Stimulated activated naive CD8-positive, alpha-beta T cell treated with anti-CD3 and anti-CD28 coated beads, Interleukin-15, Interleukin-2, amounts not matched to agents 100 ng/mL and 50 ng/mL, for 24 hours (primary cell): ENCODE data around the gene OR6C74.

ENCODE experiments used
- H3K27ac Mint-ChIP-seq: one replicate; pipeline ENCODE4 v1.8.0; 2021; ENCODE audit warnings: mild to moderate bottlenecking, mixed read lengths
- H3K27me3 Mint-ChIP-seq: one replicate; pipeline ENCODE4 v1.8.0; 2021; ENCODE audit warnings: mixed read lengths
- H3K36me3 Mint-ChIP-seq: one replicate; pipeline ENCODE4 v1.8.0; 2021; ENCODE audit warnings: low read depth, mixed read lengths
- H3K4me1 Mint-ChIP-seq: one replicate; pipeline ENCODE4 v1.8.0; 2021; ENCODE audit warnings: low read depth, mixed read lengths
- H3K4me3 Mint-ChIP-seq: one replicate; pipeline ENCODE4 v1.8.0; 2021; ENCODE audit warnings: mild to moderate bottlenecking, mixed read lengths
- H3K9me3 Mint-ChIP-seq: one replicate; pipeline ENCODE4 v1.8.0; 2021; ENCODE audit warnings: mixed read lengths

Gene OR6C74

GRCh38 chr12:55244309-55244708 is at the start of gene OR6C74:
Gene OR6C74 (plus strand): TSS chr12:55244609. CDS start chr12:55247288, 2,679 bp downstream.
- no peaks in the 10 kb centered on the region for H3K9me3 Mint-ChIP-seq
- H3K4me1 Mint-ChIP-seq, result no peaks in the 10 kb centered on the region
- H3K27ac Mint-ChIP-seq, result no peak within 1 kb of the TSS
- no peaks in the 10 kb centered on the region for H3K36me3 Mint-ChIP-seq
- H3K27me3 Mint-ChIP-seq, result peaks cover 28% of the 10 kb centered on the region
- no peak within 1 kb of the TSS for H3K4me3 Mint-ChIP-seq

GRCh38 chr12:55220725-55221124 is 23.7 kb upstream of the OR6C74 start, which contains the start of gene OR10A7:
Gene OR10A7 (plus strand): TSS chr12:55221025. CDS start chr12:55221025, 0 bp downstream.
- Mint-ChIP-seq H3K27me3 (peaks cover 18% of the 10 kb centered on the region), H3K9me3 (no peaks in the 10 kb centered on the region), H3K4me1 (no peaks in the 10 kb centered on the region)

GRCh38 chr12:55226523-55226922 is 17.9 kb upstream of the OR6C74 start:
- H3K27me3 Mint-ChIP-seq, result peaks cover 37% of the 10 kb centered on the region

More at GRCh38 chr12:55220725-55221124, 23.7 kb upstream of the OR6C74 start, which contains the start of gene OR10A7:
- Mint-ChIP-seq H3K27ac (no peak within 1 kb of the TSS), H3K36me3 (no peaks in the 10 kb centered on the region), H3K4me3 (no peak within 1 kb of the TSS)

GRCh38 chr12:55227643-55228042 is 16.8 kb upstream of the OR6C74 start:
- H3K36me3 Mint-ChIP-seq, result no peaks in the 10 kb centered on the region
- no peak overlapping the region for H3K4me3 Mint-ChIP-seq
- no peaks in the 10 kb centered on the region for H3K4me1 Mint-ChIP-seq
- no peaks in the 10 kb centered on the region for H3K9me3 Mint-ChIP-seq
- peaks cover 36% of the 10 kb centered on the region for H3K27me3 Mint-ChIP-seq
- H3K27ac Mint-ChIP-seq, result no peak overlapping the region

More at GRCh38 chr12:55226523-55226922, 17.9 kb upstream of the OR6C74 start:
- Mint-ChIP-seq H3K36me3 (no peaks in the 10 kb centered on the region), H3K4me3 (no peak overlapping the region), H3K27ac (no peak overlapping the region), H3K9me3 (no peaks in the 10 kb centered on the region), H3K4me1 (no peaks in the 10 kb centered on the region)

- Mint-ChIP-seq H3K36me3 (no peaks in the 10 kb centered on the region), H3K9me3 (no peaks in the 10 kb centered on the region)
Measured at GRCh38 chr12:55246159-55246558, 1.8 kb downstream of the OR6C74 start.

GRCh38 chr12:55250944-55251343 is 6.5 kb downstream of the OR6C74 start:
- Mint-ChIP-seq H3K4me3 (no peak overlapping the region), H3K27me3 (peaks cover 38% of the 10 kb centered on the region), H3K36me3 (no peaks in the 10 kb centered on the region), H3K27ac (no peak overlapping the region), H3K9me3 (no peaks in the 10 kb centered on the region), H3K4me1 (no peaks in the 10 kb centered on the region)

More at GRCh38 chr12:55246159-55246558, 1.8 kb downstream of the OR6C74 start:
- Mint-ChIP-seq H3K4me1 (no peaks in the 10 kb centered on the region), H3K27ac (no peak overlapping the region), H3K4me3 (no peak overlapping the region), H3K27me3 (peaks cover 34% of the 10 kb centered on the region)

- H3K9me3 Mint-ChIP-seq, result no peaks in the 10 kb centered on the region
- no peak overlapping the region for H3K4me3 Mint-ChIP-seq
- peaks cover 25% of the 10 kb centered on the region for H3K27me3 Mint-ChIP-seq
- H3K27ac Mint-ChIP-seq, result no peak overlapping the region
- H3K36me3 Mint-ChIP-seq, result no peaks in the 10 kb centered on the region
- no peaks in the 10 kb centered on the region for H3K4me1 Mint-ChIP-seq
Measured at GRCh38 chr12:55253281-55253680, 8.9 kb downstream of the OR6C74 start.

GRCh38 chr12:55256831-55257230 is 12.4 kb downstream of the OR6C74 start:
- H3K27me3 Mint-ChIP-seq, result peaks cover 12% of the 10 kb centered on the region
- H3K9me3 Mint-ChIP-seq, result no peaks in the 10 kb centered on the region
- no peaks in the 10 kb centered on the region for H3K36me3 Mint-ChIP-seq
- no peak overlapping the region for H3K27ac Mint-ChIP-seq
- H3K4me3 Mint-ChIP-seq, result no peak overlapping the region
- H3K4me1 Mint-ChIP-seq, result no peaks in the 10 kb centered on the region

- H3K36me3 Mint-ChIP-seq, result no peaks in the 10 kb centered on the region
- H3K27me3 Mint-ChIP-seq, result peaks cover 13% of the 10 kb centered on the region
- H3K27ac Mint-ChIP-seq, result no peak overlapping the region
- no peaks in the 10 kb centered on the region for H3K4me1 Mint-ChIP-seq
- H3K4me3 Mint-ChIP-seq, result no peak overlapping the region
- H3K9me3 Mint-ChIP-seq, result no peaks in the 10 kb centered on the region
Measured at GRCh38 chr12:55258303-55258702, 13.9 kb downstream of the OR6C74 start.

- H3K36me3 Mint-ChIP-seq, result no peaks in the 10 kb centered on the region
- no peaks in the 10 kb centered on the region for H3K4me1 Mint-ChIP-seq
- no peak overlapping the region for H3K4me3 Mint-ChIP-seq
Measured at GRCh38 chr12:55280991-55281390, 36.6 kb downstream of the OR6C74 start.

GRCh38 chr12:55289999-55290398 is 45.6 kb downstream of the OR6C74 start:
- H3K9me3 Mint-ChIP-seq, result no peaks in the 10 kb centered on the region
- no peaks in the 10 kb centered on the region for H3K4me1 Mint-ChIP-seq
- H3K27me3 Mint-ChIP-seq, result peaks cover 17% of the 10 kb centered on the region
- no peak overlapping the region for H3K4me3 Mint-ChIP-seq
- no peak overlapping the region for H3K27ac Mint-ChIP-seq
- H3K36me3 Mint-ChIP-seq, result no peaks in the 10 kb centered on the region

More at GRCh38 chr12:55280991-55281390, 36.6 kb downstream of the OR6C74 start:
- no peak overlapping the region for H3K27ac Mint-ChIP-seq
- H3K9me3 Mint-ChIP-seq, result no peaks in the 10 kb centered on the region
- peaks cover 41% of the 10 kb centered on the region for H3K27me3 Mint-ChIP-seq
